H1 (cell line): ENCODE results near the gene HRH3. TPM values are rescaled to one million over a fixed set of nuclear protein-coding genes. Genes with fewer than 3 reads are reported as not detected.

Experiments used
- CTCF ChIA-PET: fragments of 300-600 bp; sonication (Branson Sonifier 250); formaldehyde crosslinking; loops from one replicate; lab custom pipeline; 2021; ENCODE audit not compliant: partially characterized antibody; lab: Charles Lee
- POLR2A ChIA-PET: fragments of 300-600 bp; sonication (Branson Sonifier 250); formaldehyde crosslinking; loops from one replicate; lab custom pipeline; 2021; ENCODE audit warnings: inconsistent platforms; ENCODE audit not compliant: partially characterized antibody; lab: Charles Lee
- DNase-seq, 2 experiments: peaks; one replicate each; pipeline versions ENCODE4 v3.0.0 to v3.0.0-alpha.2; 2010 to 2022; ENCODE audit warnings: low spot score in 2 of 2, low read depth in 1 of 2, mixed read lengths in 1 of 2
- FAIRE-seq: peaks from 2 replicates; lab custom pipeline; 2011; peaks lifted over from hg19 to GRCh38; lab: Jason Lieb, UNC
- H2AFZ ChIP-seq: 2 replicates; pipeline ENCODE4 v1.8.1; 2012; ENCODE audit warnings: low read length, inconsistent platforms
- H2AK5ac ChIP-seq: 2 replicates; pipeline ENCODE4 v1.6.1; 2013; ENCODE audit warnings: low read depth, low read length
- H2BK120ac ChIP-seq: replicated peaks from 2 replicates; pipeline ENCODE3; 2013; ENCODE audit warnings: low read depth, low read length, inconsistent platforms
- H2BK12ac ChIP-seq: 2 replicates; pipeline ENCODE4 v1.6.1; 2013; ENCODE audit warnings: low read depth, low read length
- H2BK15ac ChIP-seq: 2 replicates; pipeline ENCODE4 v1.6.1; 2013; ENCODE audit warnings: low read length
- H2BK20ac ChIP-seq: 2 replicates; pipeline ENCODE4 v1.6.1; 2013; ENCODE audit warnings: low read length
- H2BK5ac ChIP-seq: 2 replicates; pipeline ENCODE4 v1.6.1; 2013; ENCODE audit warnings: low read depth, low read length
- H3K14ac ChIP-seq: 2 replicates; pipeline ENCODE4 v1.6.1; 2013; ENCODE audit warnings: inconsistent platforms; ENCODE audit not compliant: insufficient read length
- H3K18ac ChIP-seq: 2 replicates; pipeline ENCODE4 v1.6.1; 2013; ENCODE audit warnings: low read length; ENCODE audit errors: extremely low read depth
- H3K23ac ChIP-seq: 2 replicates; pipeline ENCODE4 v1.6.1; 2013; ENCODE audit warnings: inconsistent platforms; ENCODE audit not compliant: insufficient read length
- H3K23me2 ChIP-seq: 2 replicates; pipeline ENCODE4 v1.6.1; 2013; ENCODE audit warnings: low read depth, low read length
- H3K27ac ChIP-seq: 2 replicates; pipeline ENCODE4 v1.6.1; 2011; ENCODE audit warnings: low read depth, low read length, inconsistent platforms
- H3K27me3 ChIP-seq, 4 experiments: replicated peaks in 1 of 4; 1 replicate in 1 of 4; 2 replicates in 3 of 4; pipeline versions ENCODE4 v1.6.1 to v1.8.1; 2011 to 2013; ENCODE audit warnings: low read length in 3 of 4, mild to moderate bottlenecking in 3 of 4, inconsistent platforms in 2 of 4, mixed read lengths in 2 of 4, moderate library complexity in 1 of 4; ENCODE audit not compliant: control insufficient read depth in 3 of 4, insufficient read depth in 3 of 4; ENCODE audit errors: extremely low read depth in 1 of 4
- H3K36me3 ChIP-seq, 4 experiments: 2 replicates each; pipeline versions ENCODE4 v1.6.1 to v1.8.1; 2011 to 2013; ENCODE audit warnings: mild to moderate bottlenecking in 4 of 4, low read length in 3 of 4, moderate library complexity in 2 of 4, control low read depth in 1 of 4, inconsistent platforms in 1 of 4; ENCODE audit not compliant: insufficient read depth in 4 of 4, control insufficient read depth in 2 of 4
- H3K4ac ChIP-seq: replicated peaks from 2 replicates; pipeline ENCODE3; 2013; ENCODE audit warnings: low read length, low read depth, mixed read lengths, inconsistent platforms; ENCODE audit not compliant: insufficient read length
- H3K4me1 ChIP-seq, 4 experiments: replicated peaks in 1 of 4; 1 replicate in 1 of 4; 2 replicates in 3 of 4; pipeline versions ENCODE4 v1.6.1 to v1.8.1; 2011 to 2013; ENCODE audit warnings: low read length in 3 of 4, inconsistent platforms in 2 of 4, mixed read lengths in 1 of 4; ENCODE audit not compliant: insufficient read depth in 4 of 4, control insufficient read depth in 3 of 4
- H3K4me2 ChIP-seq, 2 experiments: 2 replicates each; pipeline versions ENCODE4 v1.6.1 to v1.8.1; 2011 to 2013; ENCODE audit warnings: low read depth in 2 of 2, low read length in 2 of 2, control low read depth in 1 of 2, inconsistent platforms in 1 of 2, mild to moderate bottlenecking in 1 of 2; ENCODE audit not compliant: insufficient read depth in 1 of 2
- H3K4me3 ChIP-seq, 4 experiments: fragments of 200-600, 300-600 bp in 1 of 4; sonication (generic), shearing (Covaris generic), sonication (Bioruptor Twin) in 1 of 4; 2 replicates each; pipeline versions ENCODE4 v1.5.1 to v1.8.1; 2011 to 2016; ENCODE audit warnings: low read length in 4 of 4, low read depth in 3 of 4, control low read depth in 2 of 4, inconsistent platforms in 2 of 4, mild to moderate bottlenecking in 2 of 4, mixed read lengths in 1 of 4, moderate library complexity in 1 of 4; ENCODE audit not compliant: insufficient read depth in 2 of 4; ENCODE audit errors: extremely low read depth in 1 of 4
- H3K56ac ChIP-seq: replicated peaks from 2 replicates; pipeline ENCODE3; 2013; ENCODE audit warnings: low read depth, mild to moderate bottlenecking, mixed read lengths, low read length, inconsistent platforms; ENCODE audit not compliant: insufficient read length
- H3K79me1 ChIP-seq: 2 replicates; pipeline ENCODE4 v1.6.1; 2013; ENCODE audit warnings: low read depth, low read length, control low read depth
- H3K79me2 ChIP-seq, 2 experiments: 2 replicates each; pipeline versions ENCODE4 v1.6.1 to v1.8.1; 2012 to 2013; ENCODE audit warnings: low read length in 2 of 2, mild to moderate bottlenecking in 2 of 2, inconsistent platforms in 1 of 2; ENCODE audit not compliant: insufficient read depth in 2 of 2, control insufficient read depth in 1 of 2
- H3K9ac ChIP-seq, 4 experiments: replicated peaks in 1 of 4; 1 replicate in 1 of 4; 2 replicates in 3 of 4; pipeline versions ENCODE4 v1.6.1 to v1.8.1; 2011 to 2013; ENCODE audit warnings: low read depth in 3 of 4, low read length in 3 of 4, control low read depth in 2 of 4, mild to moderate bottlenecking in 2 of 4, moderate library complexity in 2 of 4, inconsistent platforms in 1 of 4; ENCODE audit errors: extremely low read depth in 1 of 4
- H3K9me3 ChIP-seq, 2 experiments: 2 replicates each; pipeline versions ENCODE4 v1.6.1 to v1.8.1; 2012 to 2013; ENCODE audit warnings: mild to moderate bottlenecking in 2 of 2, moderate library complexity in 2 of 2, control low read depth in 1 of 2, inconsistent platforms in 1 of 2, low read depth in 1 of 2, low read length in 1 of 2, mixed read lengths in 1 of 2; ENCODE audit not compliant: insufficient read depth in 2 of 2
- H4K20me1 ChIP-seq, 2 experiments: replicated peaks in 1 of 2; 2 replicates each; pipeline versions ENCODE3 to v1.8.1; 2011 to 2013; ENCODE audit warnings: inconsistent platforms in 2 of 2, low read length in 2 of 2, mild to moderate bottlenecking in 1 of 2; ENCODE audit not compliant: insufficient read depth in 2 of 2, control insufficient read depth in 1 of 2
- H4K5ac ChIP-seq: 2 replicates; pipeline ENCODE4 v1.6.1; 2013; ENCODE audit warnings: low read length, low read depth, mixed read lengths, inconsistent platforms; ENCODE audit not compliant: insufficient read length
- H4K8ac ChIP-seq: 2 replicates; pipeline ENCODE4 v1.8.0; 2013; ENCODE audit warnings: mild to moderate bottlenecking, moderate library complexity, low read length, inconsistent platforms; ENCODE audit not compliant: insufficient read depth; ENCODE audit errors: extremely low read depth
- H4K91ac ChIP-seq: replicated peaks from 2 replicates; pipeline ENCODE3; 2013; ENCODE audit warnings: low read length, mixed read lengths, inconsistent platforms; ENCODE audit not compliant: insufficient read length
- BACH1 ChIP-seq: IDR thresholded peaks from 2 replicates; pipeline ENCODE4 v1.6.1; 2012; ENCODE audit warnings: low read length, improper control_type of control experiment
- CREB1 ChIP-seq: IDR thresholded peaks from 2 replicates; pipeline ENCODE4 v1.6.1; 2012; ENCODE audit warnings: inconsistent platforms
- JUND ChIP-seq: IDR thresholded peaks from 2 replicates; pipeline ENCODE4 v1.6.1; 2011; ENCODE audit warnings: mild to moderate bottlenecking, improper control_type of control experiment, low read length
- SIN3A ChIP-seq, 2 experiments: IDR thresholded peaks in 1 of 2; conservative IDR thresholded peaks in 1 of 2; 2 replicates each; pipeline ENCODE4 v1.6.1; 2011 to 2012; ENCODE audit warnings: low read length in 2 of 2, improper control_type of control experiment in 1 of 2, low read depth in 1 of 2, mild to moderate bottlenecking in 1 of 2
- SP2 ChIP-seq: IDR thresholded peaks from 2 replicates; pipeline ENCODE4 v1.6.1; 2012; ENCODE audit warnings: mild to moderate bottlenecking, low read length, inconsistent platforms
- SUZ12 ChIP-seq: fragments of 200-600 bp; sonication (generic); IDR thresholded peaks from 2 replicates; pipeline ENCODE4 v1.6.1; 2012; ENCODE audit warnings: mild to moderate bottlenecking, inconsistent platforms, low read length, moderate library complexity, mixed read lengths
- WGBS, 2 experiments: shearing (Covaris generic) in 1 of 2; methylation state at CpG; one replicate each; pipeline versions ENCODE4 v1.1.6 to v1.1.7; 2013 to 2015; ENCODE audit warnings: low lambda C conversion rate in 2 of 2, mixed read lengths in 2 of 2, inconsistent platforms in 1 of 2, low coverage in 1 of 2, missing lambda C conversion rate in 1 of 2; ENCODE audit not compliant: insufficient replicate concordance in 2 of 2, insufficient coverage in 1 of 2, insufficient read length in 1 of 2; ENCODE audit errors: extremely low coverage in 1 of 2, missing lambda C conversion rate in 1 of 2; 5-methylcytosine and 5-hydroxymethylcytosine counted together
- polyA plus RNA-seq, 7 experiments: library from polyadenylated mRNA; depleted of rRNA in 3 of 7; stranded (reverse) in 5 of 7; unstranded in 2 of 7; fragments of >200 nt in 5 of 7; fragments of 200-250 nt in 2 of 7; gene quantifications; 1 replicate in 5 of 7; 2 replicates in 1 of 7; 4 replicates in 1 of 7; pipeline versions ENCODE4 v1.2.1 to v1.2.3, GENCODE V29; 2011 to 2013; ENCODE audit warnings: missing spikeins in 2 of 7, mixed read lengths in 2 of 7
- total RNA-seq: library from RNA; stranded (reverse); fragmentation: NEBNext Ultra II Directional; extraction: Animal tissue kit (Norgen Biotek cat#: 25700); gene quantifications from 2 replicates; pipeline ENCODE4 v1.2.1, GENCODE V29; 2021

HRH3 gene
- total and polyA plus RNA-seq, 2 of the 8 experiments (the other 6 are each of a cell fraction or from before 2014, with no cell fraction given): 2.0 to 4.5 TPM

- Histone ChIP-seq H3K4me2 (peak overlapping the region in 1 of 2 experiments; percentile 8; a peak in 1 of 4 replicates), H2BK20ac (no peak overlapping the region), H3K9me3 (no peaks in the 10 kb centered on the region), H2AFZ (no peak overlapping the region), H4K20me1 (peaks cover 16 to 35% of the 10 kb centered on the region in 2 experiments), H3K4me3 (no peak overlapping the region), H2BK15ac (no peak overlapping the region), H3K36me3 (peaks cover 0 to 2% (median 0%) of the 10 kb centered on the region in 4 experiments; a peak in 1 of 8 replicates), H2BK12ac (no peak overlapping the region), H3K18ac (no peak overlapping the region), H3K9ac (no peak overlapping the region), H3K23me2 (no peaks in the 10 kb centered on the region), H4K8ac (no peak overlapping the region), H4K91ac (peak overlapping the region; percentile 25), H3K56ac (no peak overlapping the region), H3K27ac (no peak overlapping the region), H3K14ac (no peak overlapping the region), H3K23ac (no peak overlapping the region), H3K79me1 (peaks cover 24% of the 10 kb centered on the region), H2AK5ac (peak overlapping the region; percentile 13; the same call in 1 of the 2 replicates), H4K5ac (no peak overlapping the region), H3K79me2 (peaks cover 0 to 77% of the 10 kb centered on the region in 2 experiments), H2BK5ac (peak overlapping the region; percentile 71; the same call in 1 of the 2 replicates), H2BK120ac (no peak overlapping the region), H3K4ac (no peak overlapping the region), H3K4me1 (peaks cover 0 to 3% (median 0%) of the 10 kb centered on the region in 4 experiments; a peak in 2 of 7 replicates), H3K27me3 (no peaks in the 10 kb centered on the region)
- TF ChIP-seq SP2: no peak
- TF ChIP-seq SIN3A (conservative IDR thresholded peaks at IDR 0.05 in 1 of 2, IDR thresholded peaks at IDR 0.05 in 1 of 2; ENCODE audit: low read depth in 1 of 2, low read length in 2 of 2): 0 out of 4 replicates have a peak, but pooled peaks of 1 of the 2 experiments have one; percentile 21
- TF ChIP-seq BACH1: no peak
- no peak for TF ChIP-seq SUZ12
- TF ChIP-seq CREB1: no peak
- no peak for TF ChIP-seq JUND
- no peak for DNase-seq
- no peak for FAIRE-seq
- WGBS, 2 experiments: 92% methylated on average over 22 of the region's 22 CpGs; no CpG with 5 or more reads in 1 of the 2 experiments
- POLR2A ChIA-PET: interaction anchor here (0.9 to 1.8 kb wide), 2 partner anchors 13 to 53 kb away, joined by 4 read pairs; no protein-coding TSS in a partner anchor
- CTCF ChIA-PET: interaction anchor here (1.2 to 3.5 kb wide), 2 partner anchors 13 to 139 kb away, joined by 3 to 18 read pairs; no protein-coding TSS in a partner anchor
Observed at GRCh38 chr20:62246872-62247652, 27.0 kb upstream of the HRH3 start.
